PC-3 (cell line): ENCODE measurements around the gene CYP17A1. TPM values are rescaled to one million over a fixed set of nuclear protein-coding genes. Genes with fewer than 3 reads are reported as not detected.
"Not testable (repeated sequence)": the region's sequence is repeated elsewhere in the genome, so short reads cannot be mapped to it uniquely, and the experiment has no call there.

ENCODE experiments used
- ATAC-seq: fragments of 200-7000 bp; cut with Tn5 transposase; 2 replicates; pipeline ENCODE4 v1.9.1; 2020; ENCODE audit warnings: mild to moderate bottlenecking, moderate library complexity
- BruUV-seq: library from RNA; stranded (reverse); fragments of 400-500 nt; replicated peaks from 2 replicates; lab custom pipeline; 2021; lab: Mats Ljungman, UMichigan
- CTCF ChIA-PET: fragments of 300-600 bp; sonication (Branson Sonifier 250); formaldehyde crosslinking; loops from one replicate; lab custom pipeline; 2022; ENCODE audit warnings: antibody characterized with exemption; lab: Charles Lee
- POLR2A ChIA-PET: fragments of 300-600 bp; sonication (Branson Sonifier 250); formaldehyde crosslinking; loops from one replicate; lab custom pipeline; 2022; ENCODE audit warnings: antibody characterized with exemption; ENCODE audit not compliant: unreplicated experiment; lab: Charles Lee
- DNase-seq: peaks from one replicate; pipeline ENCODE4 v3.0.0-alpha.2; 2015
- H2AFZ ChIP-seq: fragments of 300-600 bp; sonication (generic); 2 replicates; pipeline ENCODE4 v1.6.0; 2016; ENCODE audit warnings: antibody characterized with exemption, low read length
- H3F3A ChIP-seq: fragments of 300-600 bp; sonication (generic); one replicate; pipeline ENCODE4 v1.6.0; 2017; ENCODE audit warnings: antibody characterized with exemption, low read length, control low read depth, mild to moderate bottlenecking; ENCODE audit not compliant: unreplicated experiment
- H3K27ac ChIP-seq: fragments of 300-600 bp; sonication (generic); 2 replicates; pipeline ENCODE4 v1.5.1; 2016; ENCODE audit warnings: mild to moderate bottlenecking, low read length
- H3K27me3 ChIP-seq: fragments of 300-600 bp; sonication (generic); 2 replicates; pipeline ENCODE4 v1.6.1; 2016; ENCODE audit warnings: low read length, mixed read lengths
- H3K36me3 ChIP-seq: fragments of 300-600 bp; sonication (generic); 2 replicates; pipeline ENCODE4 v1.6.1; 2016; ENCODE audit warnings: low read depth, mixed run types, low read length, mixed read lengths
- H3K4me1 ChIP-seq: fragments of 300-600 bp; sonication (generic); 2 replicates; pipeline ENCODE4 v1.5.1; 2016; ENCODE audit warnings: low read length; ENCODE audit not compliant: insufficient read depth
- H3K4me2 ChIP-seq: fragments of 300-600 bp; sonication (generic); 2 replicates; pipeline ENCODE4 v1.6.0; 2016; ENCODE audit warnings: low read length
- H3K4me3 ChIP-seq: fragments of 300-600 bp; sonication (generic); 2 replicates; pipeline ENCODE4 v1.5.1; 2016; ENCODE audit warnings: mild to moderate bottlenecking, low read length, mixed read lengths
- H3K79me2 ChIP-seq: fragments of 300-600 bp; sonication (generic); 2 replicates; pipeline ENCODE4 v1.6.1; 2017; ENCODE audit warnings: low read length, mixed read lengths
- H3K9ac ChIP-seq: fragments of 300-600 bp; sonication (generic); 2 replicates; pipeline ENCODE4 v1.6.0; 2016; ENCODE audit warnings: mild to moderate bottlenecking, low read length
- H3K9me2 ChIP-seq: fragments of 300-600 bp; sonication (generic); replicated peaks from 2 replicates; pipeline ENCODE4 v1.6.1; 2016; ENCODE audit warnings: mixed run types, low read length, mixed read lengths
- H3K9me3 ChIP-seq: fragments of 300-600 bp; sonication (generic); 2 replicates; pipeline ENCODE4 v1.6.1; 2016; ENCODE audit warnings: low read length, mixed read lengths
- H4K20me1 ChIP-seq: fragments of 300-600 bp; sonication (generic); 2 replicates; pipeline ENCODE4 v1.6.1; 2016; ENCODE audit warnings: low read length, mixed read lengths
- CTCF ChIP-seq: fragments of 300-600 bp; sonication (generic); conservative IDR thresholded peaks from 2 replicates; pipeline ENCODE4 v1.5.1; 2017; ENCODE audit warnings: antibody characterized with exemption, low read depth, mild to moderate bottlenecking, low read length
- EZH2 ChIP-seq: fragments of 300-600 bp; sonication (generic); IDR thresholded peaks from one replicate; pipeline ENCODE4 v1.6.1; 2017; ENCODE audit warnings: antibody characterized with exemption, mild to moderate bottlenecking, low read length; ENCODE audit not compliant: unreplicated experiment
- EZH2phosphoT487 ChIP-seq: fragments of 300-600 bp; sonication (generic); IDR thresholded peaks from 2 replicates; pipeline ENCODE4 v1.6.1; 2018; ENCODE audit warnings: mild to moderate bottlenecking, antibody characterized with exemption, low read length, borderline replicate concordance
- intact Hi-C: fragments of 100-400 bp; cut with micrococcal nuclease; formaldehyde crosslinking; loops from 2 replicates; pipeline ENCODE4 v1.9.0; 2023
- total RNA-seq: library from RNA; depleted of rRNA; stranded (reverse); fragments of >200 nt; gene quantifications from 2 replicates; pipeline ENCODE4 v1.2.3, GENCODE V29; 2014

The CYP17A1 gene
- total RNA-seq, 1 experiment from 2014 or later, result not detected

GRCh38 chr10:102850025-102850518 is 12.9 kb upstream of the CYP17A1 start:
- POLR2A ChIA-PET, result no interaction called here
- no peaks in the 10 kb centered on the region for H4K20me1 ChIP-seq
- TF ChIP-seq CTCF (no peak), EZH2phosphoT487 (no peak), EZH2 (no peak)
- H3K27me3 ChIP-seq, result no peaks in the 10 kb centered on the region
- H3K9ac ChIP-seq, result no peak overlapping the region
- no peaks in the 10 kb centered on the region for H3K9me3 ChIP-seq
- DNase-seq, result no peak
- intact Hi-C loops, result no loop called here
- CTCF ChIA-PET, result no interaction called here
- no peaks in the 10 kb centered on the region; the same call in 1 of the 2 replicates for H3K4me1 ChIP-seq
- H3K79me2 ChIP-seq, result peaks cover 2% of the 10 kb centered on the region; the same call in 1 of the 2 replicates
- no peak overlapping the region for H3K4me3 ChIP-seq
- H2AFZ ChIP-seq, result no peak overlapping the region
- no peak for ATAC-seq
- H3K9me2 ChIP-seq, result no peaks in the 10 kb centered on the region
- H3K36me3 ChIP-seq, result no peaks in the 10 kb centered on the region
- H3K27ac ChIP-seq, result no peak overlapping the region
- no peak overlapping the region for H3K4me2 ChIP-seq
- no peaks in the 10 kb centered on the region for H3F3A ChIP-seq
- BruUV-seq, result no TSS peak

- POLR2A ChIA-PET, result no interaction called here
- Histone ChIP-seq H3K9ac (no peak overlapping the region), H3K27ac (no peak overlapping the region), H3K79me2 (no peaks in the 10 kb centered on the region), H3K27me3 (no peaks in the 10 kb centered on the region), H3F3A (no peaks in the 10 kb centered on the region), H3K36me3 (no peaks in the 10 kb centered on the region), H3K4me2 (no peak overlapping the region), H2AFZ (no peak overlapping the region), H3K9me2 (no peaks in the 10 kb centered on the region), H4K20me1 (no peaks in the 10 kb centered on the region), H3K4me3 (no peak overlapping the region), H3K4me1 (no peaks in the 10 kb centered on the region), H3K9me3 (no peaks in the 10 kb centered on the region)
- no peak for TF ChIP-seq CTCF
- no peak for TF ChIP-seq EZH2phosphoT487
- no peak for TF ChIP-seq EZH2
- DNase-seq (no peak), ATAC-seq (no peak)
- intact Hi-C loops, result no loop called here
- BruUV-seq, result no TSS peak
- CTCF ChIA-PET, result no interaction called here
Measured at GRCh38 chr10:102845352-102845902, 8.2 kb upstream of the CYP17A1 start.

GRCh38 chr10:102844190-102844776 is 7.1 kb upstream of the CYP17A1 start:
- H3K27ac ChIP-seq, intact Hi-C loops: not testable (repeated sequence)

DNA sequence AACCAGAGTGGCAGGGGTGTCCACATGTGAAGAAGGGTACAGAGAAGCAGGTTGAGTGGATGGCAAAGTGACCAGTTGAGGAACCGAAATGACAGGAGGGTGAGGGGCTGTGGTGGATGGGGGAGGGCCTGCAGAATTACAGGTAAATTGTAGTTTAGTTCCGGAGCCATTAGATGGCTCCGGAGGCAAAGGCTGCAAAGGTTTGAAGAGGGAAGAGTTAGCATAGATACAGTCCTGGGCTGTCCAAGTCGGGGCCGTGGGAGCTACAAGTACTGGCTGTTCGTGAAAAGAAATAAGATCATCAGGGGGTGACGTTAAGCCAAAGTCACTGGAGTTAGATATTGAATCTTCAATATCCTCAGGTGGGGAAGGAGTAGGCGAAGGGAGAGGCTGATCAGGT is 5.9 kb upstream of the CYP17A1 start:
- H3K4me3 ChIP-seq, H3K27me3 ChIP-seq, H3K4me1 ChIP-seq, H2AFZ ChIP-seq, H3K79me2 ChIP-seq, POLR2A ChIA-PET, intact Hi-C loops, H3K27ac ChIP-seq, H4K20me1 ChIP-seq, H3K9ac ChIP-seq, H3K9me3 ChIP-seq, ATAC-seq, CTCF ChIA-PET, BruUV-seq, H3F3A ChIP-seq, H3K9me2 ChIP-seq, DNase-seq, H3K36me3 ChIP-seq, H3K4me2 ChIP-seq: not testable (repeated sequence)

More at GRCh38 chr10:102844190-102844776, 7.1 kb upstream of the CYP17A1 start:
- H3K9ac ChIP-seq, H3K36me3 ChIP-seq, H3K9me2 ChIP-seq, H3K4me3 ChIP-seq, H3K9me3 ChIP-seq, H2AFZ ChIP-seq, H3F3A ChIP-seq, BruUV-seq, H3K79me2 ChIP-seq, H3K27me3 ChIP-seq, POLR2A ChIA-PET, CTCF ChIA-PET, ATAC-seq, H3K4me2 ChIP-seq, H4K20me1 ChIP-seq, H3K4me1 ChIP-seq, DNase-seq: not testable (repeated sequence)
